PFSK-1 (cell line): ENCODE data around the gene PAPPA.

ENCODE experiments used
- FOXP2 ChIP-seq: optimal IDR thresholded peaks from 2 replicates; pipeline ENCODE3; 2011; ENCODE audit warnings: borderline replicate concordance, control low read depth, inconsistent platforms; ENCODE audit not compliant: insufficient read depth; ENCODE audit errors: extremely low read length, extremely low read depth
- POLR2AphosphoS5 ChIP-seq: IDR thresholded peaks from 2 replicates; pipeline ENCODE4 v1.6.1; 2012; ENCODE audit warnings: low read depth, mild to moderate bottlenecking, control low read depth, low read length, moderate library complexity
- REST ChIP-seq, 2 experiments: IDR thresholded peaks; 2 replicates each; pipeline versions ENCODE4 v1.6.1 to v1.8.0; 2011 to 2012; ENCODE audit warnings: low read depth in 2 of 2, low read length in 2 of 2, control low read depth in 1 of 2, inconsistent platforms in 1 of 2, mild to moderate bottlenecking in 1 of 2, moderate library complexity in 1 of 2; ENCODE audit not compliant: insufficient read depth in 1 of 2
- SIN3A ChIP-seq: IDR thresholded peaks from 2 replicates; pipeline ENCODE4 v1.6.1; 2012; ENCODE audit warnings: mild to moderate bottlenecking, low read length, moderate library complexity, borderline replicate concordance; ENCODE audit not compliant: insufficient read depth
- TAF1 ChIP-seq: IDR thresholded peaks from 2 replicates; pipeline ENCODE4 v1.6.1; 2012; ENCODE audit warnings: low read length, control low read depth, borderline replicate concordance; ENCODE audit not compliant: insufficient read depth

PAPPA gene

GRCh38 chr9:116358251-116358650 is 204.7 kb downstream of the PAPPA start:
- no peak for TF ChIP-seq FOXP2
- TF ChIP-seq POLR2AphosphoS5 = no peak

- TF ChIP-seq POLR2AphosphoS5 (no peak), TAF1 (no peak), REST (IDR thresholded peaks at IDR 0.05; ENCODE audit: insufficient read depth in 1 of 2, low read depth in 2 of 2, low read length in 2 of 2) (no peak), FOXP2 (no peak), SIN3A (no peak)
Measured at GRCh38 chr9:116360016-116360415, 206.4 kb downstream of the PAPPA start.

- no peak for TF ChIP-seq SIN3A
- TF ChIP-seq FOXP2 = no peak
- no peak for TF ChIP-seq POLR2AphosphoS5
Measured at GRCh38 chr9:116360989-116361388, 207.4 kb downstream of the PAPPA start.

GRCh38 chr9:116361547-116361946 is 208.0 kb downstream of the PAPPA start:
- TF ChIP-seq TAF1 = no peak
- TF ChIP-seq REST (IDR thresholded peaks at IDR 0.05; ENCODE audit: insufficient read depth in 1 of 2, low read depth in 2 of 2, low read length in 2 of 2) = no peak
- TF ChIP-seq SIN3A = no peak
- TF ChIP-seq FOXP2 = no peak
- no peak for TF ChIP-seq POLR2AphosphoS5

GRCh38 chr9:116362493-116362892 is 208.9 kb downstream of the PAPPA start:
- TF ChIP-seq FOXP2 = no peak

GRCh38 chr9:116365056-116365471 is 211.5 kb downstream of the PAPPA start:
- no peak for TF ChIP-seq TAF1
- no peak for TF ChIP-seq POLR2AphosphoS5
- TF ChIP-seq REST (IDR thresholded peaks at IDR 0.05; ENCODE audit: insufficient read depth in 1 of 2, low read depth in 2 of 2, low read length in 2 of 2) = no peak
- TF ChIP-seq FOXP2 = no peak
- no peak for TF ChIP-seq SIN3A

- no peak for TF ChIP-seq REST (IDR thresholded peaks at IDR 0.05; ENCODE audit: insufficient read depth in 1 of 2, low read depth in 2 of 2, low read length in 2 of 2)
- no peak for TF ChIP-seq SIN3A
- TF ChIP-seq POLR2AphosphoS5 = no peak
- TF ChIP-seq FOXP2 = no peak
- TF ChIP-seq TAF1 = no peak
Measured at GRCh38 chr9:116366241-116366640, 212.7 kb downstream of the PAPPA start.
